GM12891 (cell line): ENCODE data around the gene ADGRG4.
"Not testable (repeated sequence)": the region's sequence is repeated elsewhere in the genome, so short reads cannot be mapped to it uniquely, and the experiment has no call there.

Experiments
- DNase-seq: peaks from one replicate; pipeline ENCODE4 v3.0.0; 2011; ENCODE audit warnings: low spot score; ENCODE audit not compliant: insufficient read length
- FAIRE-seq: peaks from 2 replicates; lab custom pipeline; 2011; peaks lifted over from hg19 to GRCh38; lab: Jason Lieb, UNC
- PAX5 ChIP-seq: IDR thresholded peaks from 2 replicates; pipeline ENCODE4 v1.6.1; 2011; ENCODE audit warnings: low read length, moderate library complexity, mild to moderate bottlenecking; ENCODE audit not compliant: insufficient read depth, severe bottlenecking
- POLR2A ChIP-seq: IDR thresholded peaks from 2 replicates; pipeline ENCODE4 v1.6.1; 2011; ENCODE audit warnings: low read depth, low read length, control low read depth
- POLR2AphosphoS5 ChIP-seq: IDR thresholded peaks from 2 replicates; pipeline ENCODE4 v1.6.1; 2011; ENCODE audit warnings: low read depth, low read length, control low read depth
- POU2F2 ChIP-seq: IDR thresholded peaks from 2 replicates; pipeline ENCODE4 v1.6.1; 2011; ENCODE audit warnings: low read depth, mild to moderate bottlenecking, control low read depth, low read length, moderate library complexity
- SPI1 ChIP-seq: IDR thresholded peaks from 2 replicates; pipeline ENCODE4 v1.6.1; 2011; ENCODE audit warnings: low read depth, low read length, control low read depth
- TAF1 ChIP-seq: IDR thresholded peaks from 2 replicates; pipeline ENCODE4 v1.6.1; 2011; ENCODE audit warnings: low read depth, low read length, control low read depth

Gene ADGRG4

DNA sequence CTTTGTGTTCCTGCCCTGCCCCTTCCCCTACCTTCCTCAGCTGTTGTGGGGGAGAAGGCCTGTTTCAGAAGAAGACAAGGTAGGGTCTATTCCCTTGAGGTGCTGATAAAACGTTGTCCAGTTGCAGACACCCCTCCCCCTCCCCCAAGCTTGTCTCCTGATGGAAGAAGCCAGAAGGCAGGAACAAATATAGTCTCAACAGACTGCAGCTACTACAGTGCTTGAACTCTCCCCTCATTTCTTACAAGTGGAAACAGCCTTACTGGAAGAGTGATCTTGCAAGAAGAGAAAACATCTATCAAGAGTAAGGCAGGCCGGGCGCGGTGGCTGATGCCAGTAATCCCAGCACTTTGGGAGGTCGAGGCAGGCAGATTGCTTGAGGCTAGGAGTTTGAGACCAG, 38.5 kb upstream of the ADGRG4 start:
- FAIRE-seq (no peak), DNase-seq (no peak)
- TF ChIP-seq SPI1 (no peak), POLR2A (no peak), POLR2AphosphoS5 (no peak)

- TF ChIP-seq POLR2A (no peak), POLR2AphosphoS5 (no peak), SPI1 (no peak), POU2F2 (no peak), TAF1 (no peak), PAX5 (no peak)
- FAIRE-seq (peak; percentile 28), DNase-seq (no peak)
These were observed 37.9 kb upstream of the ADGRG4 start for GRCh38 chrX:136262812-136263315.

- DNase-seq (no peak), FAIRE-seq (no peak)
- TF ChIP-seq POU2F2: no peak
- no peak for TF ChIP-seq POLR2AphosphoS5
- TF ChIP-seq TAF1: no peak
- no peak for TF ChIP-seq SPI1
- TF ChIP-seq PAX5: no peak
- TF ChIP-seq POLR2A: no peak
These were observed 33.9 kb upstream of the ADGRG4 start for GRCh38 chrX:136266828-136267227.

DNA sequence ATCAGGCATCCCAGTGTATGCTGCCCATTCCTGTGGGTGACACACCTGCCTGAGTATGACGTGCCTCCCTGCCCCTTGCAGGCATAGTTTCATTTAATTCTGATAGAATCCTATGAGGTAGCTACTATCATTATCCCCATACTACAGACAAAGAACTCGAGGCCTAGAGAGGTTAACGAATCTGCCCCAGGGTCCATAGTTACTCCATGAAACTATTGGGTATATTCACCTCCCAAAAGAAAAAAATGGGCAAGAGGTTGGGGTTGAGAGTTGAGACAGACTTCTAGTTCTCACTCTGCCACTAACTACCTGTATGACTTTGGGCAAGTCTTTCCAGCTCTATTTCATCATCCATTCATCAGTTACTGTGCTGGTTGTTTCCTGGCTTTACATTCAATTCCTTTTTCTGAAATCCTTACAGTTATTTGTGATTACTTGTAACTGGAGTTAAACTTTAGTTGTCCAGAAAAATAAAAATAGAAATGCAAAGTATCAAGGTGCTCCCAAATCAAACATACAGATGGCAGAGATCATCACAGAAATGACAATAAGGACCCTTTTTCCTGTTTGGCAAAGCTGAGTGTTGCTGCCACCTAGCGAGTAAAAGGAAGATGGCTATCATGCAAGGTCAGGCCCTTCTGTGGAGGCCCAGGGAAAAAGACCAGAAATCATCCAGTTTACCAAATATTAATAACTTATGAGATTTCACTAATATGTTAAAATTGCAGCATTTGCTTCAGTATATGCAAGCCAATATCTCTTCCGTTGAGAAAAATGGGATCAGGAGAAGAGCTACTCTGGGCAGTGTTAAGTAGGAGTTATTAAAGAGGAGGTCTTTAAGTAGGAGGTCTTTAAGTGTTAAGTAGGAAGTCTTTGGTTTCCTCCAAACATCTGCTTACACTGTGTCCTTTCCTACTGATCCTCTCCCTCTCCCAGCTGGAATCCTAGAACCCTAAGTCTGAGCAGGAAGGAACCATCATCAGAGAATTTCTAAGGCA, 32.4 kb upstream of the ADGRG4 start:
- FAIRE-seq (no peak), DNase-seq (no peak)
- no peak for TF ChIP-seq PAX5
- no peak for TF ChIP-seq TAF1
- no peak for TF ChIP-seq SPI1
- no peak for TF ChIP-seq POU2F2
- TF ChIP-seq POLR2AphosphoS5: no peak
- TF ChIP-seq POLR2A: no peak

DNA sequence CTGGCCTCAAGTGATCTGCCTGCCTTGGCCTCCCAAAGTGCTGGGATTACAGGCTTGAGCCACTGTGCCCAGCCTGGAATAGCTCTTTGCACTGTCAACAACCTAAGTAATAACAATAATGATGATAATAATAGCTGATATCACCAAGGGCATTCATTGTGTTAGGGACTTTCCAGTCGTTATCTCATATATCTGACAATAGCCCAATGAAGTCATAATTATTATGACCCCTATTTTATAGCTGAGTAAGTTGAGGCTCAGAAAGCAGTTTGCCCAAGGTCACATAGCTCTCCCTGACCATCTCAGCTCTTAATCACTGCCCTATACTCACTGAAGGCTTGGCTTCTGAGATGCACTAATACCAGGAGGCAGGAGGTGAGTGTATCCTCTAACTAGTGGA, 30.8 kb upstream of the ADGRG4 start:
- TF ChIP-seq PAX5: no peak
- TF ChIP-seq POU2F2: no peak
- no peak for TF ChIP-seq POLR2AphosphoS5
- TF ChIP-seq TAF1: no peak
- TF ChIP-seq SPI1: no peak
- no peak for TF ChIP-seq POLR2A
- DNase-seq (no peak), FAIRE-seq (no peak)

DNA sequence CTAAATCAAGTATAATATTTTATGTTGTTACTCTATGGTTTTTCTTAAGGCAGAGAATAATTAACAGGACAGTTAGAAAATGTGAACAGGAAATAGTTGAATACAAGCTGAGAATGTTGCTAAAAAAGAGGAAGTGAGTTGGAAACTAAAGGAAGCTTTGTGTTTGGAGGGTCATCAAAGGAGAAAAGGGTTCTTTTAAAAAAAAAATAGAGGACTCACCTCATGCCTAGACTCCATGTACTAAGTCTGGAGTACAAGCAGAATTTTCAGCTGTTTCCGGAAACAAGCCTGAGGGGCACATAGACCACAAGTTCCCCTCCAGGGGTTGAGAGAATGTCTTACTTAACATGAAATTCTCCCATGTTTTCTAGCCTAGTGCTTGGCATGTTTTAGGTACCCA, 29.5 kb upstream of the ADGRG4 start:
- FAIRE-seq (peak; percentile 58), DNase-seq (no peak)
- TF ChIP-seq SPI1: peak; percentile 90
- no peak for TF ChIP-seq TAF1

GRCh38 chrX:136272325-136272724, 28.4 kb upstream of the ADGRG4 start:
- TF ChIP-seq PAX5 (no peak), POLR2AphosphoS5 (no peak), TAF1 (no peak), SPI1 (no peak), POLR2A (no peak), POU2F2 (no peak)
- FAIRE-seq (no peak), DNase-seq (no peak)

DNA sequence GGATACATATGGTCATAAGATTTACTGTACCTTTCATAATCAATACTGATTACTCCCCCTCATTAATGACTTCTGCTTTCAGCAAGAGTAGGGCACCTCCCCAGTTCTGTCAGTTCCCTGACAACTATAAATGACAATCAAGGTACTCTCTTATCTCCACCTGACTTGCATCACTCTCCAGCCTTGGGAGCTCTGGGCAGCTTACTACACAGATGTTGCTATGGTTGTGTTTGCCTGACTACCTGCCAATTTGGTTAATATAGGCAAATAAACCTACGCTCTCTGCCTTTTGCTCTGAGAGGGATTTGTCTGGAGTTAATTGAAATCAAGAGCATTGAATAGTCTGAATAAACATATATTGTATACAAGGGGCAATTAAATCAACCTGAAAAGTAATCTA, 26.8 kb upstream of the ADGRG4 start:
- FAIRE-seq: no peak
- no peak for DNase-seq
- TF ChIP-seq POLR2AphosphoS5 (no peak), POLR2A (no peak), TAF1 (no peak), POU2F2 (no peak), PAX5 (no peak), SPI1 (no peak)

DNA sequence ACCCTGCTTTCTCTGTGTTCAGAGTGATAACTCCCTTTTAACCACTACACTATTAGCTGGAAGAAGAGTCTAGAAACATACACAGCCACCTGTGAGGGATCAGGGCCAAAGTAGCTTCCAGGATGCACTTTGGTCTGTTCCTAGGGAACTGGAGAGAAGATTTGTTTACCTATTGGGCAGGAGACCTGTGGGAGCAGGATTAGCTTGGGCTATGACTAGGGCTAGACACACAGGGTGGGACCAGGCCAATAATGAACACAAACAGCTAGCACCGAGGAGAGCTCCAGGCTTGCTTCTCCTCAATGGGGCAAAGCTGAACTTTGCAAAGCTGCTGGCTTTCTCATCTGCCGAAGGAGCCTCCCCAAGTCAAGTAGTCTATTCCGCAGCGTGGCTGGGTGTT, 25.2 kb upstream of the ADGRG4 start:
- FAIRE-seq (no peak), DNase-seq (no peak)
- TF ChIP-seq SPI1 (no peak), POLR2A (no peak), POLR2AphosphoS5 (no peak), PAX5 (no peak)

GRCh38 chrX:136286375-136286774, 14.4 kb upstream of the ADGRG4 start:
- not testable (repeated sequence) for DNase-seq, FAIRE-seq
